Lower leg skin (tissue), 4 donors: ENCODE results near the gene CCL17. TPM values are rescaled to one million over a fixed set of nuclear protein-coding genes. Genes with fewer than 3 reads are reported as not detected.

Source experiments
- DNase-seq, 2 donors: peaks; one replicate each; pipeline ENCODE4 v3.0.0-alpha.2; 2019; ENCODE audit warnings: low spot score in 2 of 2
- H3K4me3 ChIP-seq: fragments of 200-600 bp; sonication (generic); 2 replicates; pipeline ENCODE4 v1.5.1; 2017; ENCODE audit warnings: mild to moderate bottlenecking, low read depth; ENCODE audit not compliant: poor library complexity, severe bottlenecking
- CTCF ChIP-seq, 3 donors: fragments of 450-650 bp; IDR thresholded peaks; one replicate each; pipeline ENCODE4 v1.5.1; 2016; ENCODE audit warnings: antibody characterized with exemption in 3 of 3, mild to moderate bottlenecking in 3 of 3, moderate library complexity in 2 of 3
- POLR2A ChIP-seq, 2 donors: fragments of 450-650 bp; IDR thresholded peaks; one replicate each; pipeline ENCODE4 v1.6.1; 2016 to 2017; ENCODE audit warnings: antibody characterized with exemption in 2 of 2, mild to moderate bottlenecking in 1 of 2, moderate library complexity in 1 of 2
- WGBS, 2 donors: methylation state at CpG; one replicate each; pipeline ENCODE4 v1.1.5; 2018; 5-methylcytosine and 5-hydroxymethylcytosine counted together
- intact Hi-C: fragments of 100-400 bp; cut with DNase I; formaldehyde crosslinking; loops from one replicate; pipeline ENCODE4 v1.15.0; 2023; ENCODE audit warnings: low total_unique reads
- total RNA-seq, 4 donors: library from RNA; depleted of rRNA; stranded (reverse); fragments of >200 nt; gene quantifications; one replicate each; pipeline ENCODE4 v1.1.0, GENCODE V29; 2016

Gene CCL17
- total RNA-seq, 4 donors from 2014 or later = 1.1 TPM; not detected in 3

GRCh38 chr16:57427307-57427706 lies 22.7 kb downstream of the CCL17 start:
- intact Hi-C loops = loop anchor here (10.0 kb wide), 1 partner anchor 343 kb away; no protein-coding TSS in a partner anchor
- WGBS, 2 donors = 78 to 84% methylated on average over 8 of the region's 8 CpGs
- DNase-seq = no peak
- H3K4me3 ChIP-seq = no peak overlapping the region
- TF ChIP-seq POLR2A (IDR thresholded peaks at IDR 0.05) = no peak

- no peak for DNase-seq
- no peak overlapping the region for H3K4me3 ChIP-seq
- TF ChIP-seq POLR2A (IDR thresholded peaks at IDR 0.05) (no peak), CTCF (IDR thresholded peaks at IDR 0.05) (no peak)
- intact Hi-C loops = loop anchor here (10.0 kb wide), 1 partner anchor 343 kb away; no protein-coding TSS in a partner anchor
These were observed 23.3 kb downstream of the CCL17 start for GRCh38 chr16:57427824-57428223.

- no peak overlapping the region for H3K4me3 ChIP-seq
- DNase-seq = no peak
- 45 to 64% methylated on average over 5 of the region's 5 CpGs for WGBS, 2 donors
- intact Hi-C loops = no loop called here
- no peak for TF ChIP-seq CTCF (IDR thresholded peaks at IDR 0.05)
- no peak for TF ChIP-seq POLR2A (IDR thresholded peaks at IDR 0.05)
These were observed 26.4 kb downstream of the CCL17 start for GRCh38 chr16:57430955-57431354.

- no peak for DNase-seq
- TF ChIP-seq POLR2A (IDR thresholded peaks at IDR 0.05) (no peak), CTCF (IDR thresholded peaks at IDR 0.05) (no peak)
- no peak overlapping the region for H3K4me3 ChIP-seq
- 80 to 84% methylated on average over 2 of the region's 2 CpGs for WGBS, 2 donors
- intact Hi-C loops = no loop called here
These were observed 27.9 kb downstream of the CCL17 start for GRCh38 chr16:57432505-57432904.

GRCh38 chr16:57432989-57433388 lies 28.4 kb downstream of the CCL17 start:
- intact Hi-C loops = no loop called here
- TF ChIP-seq CTCF (IDR thresholded peaks at IDR 0.05) = no peak
- TF ChIP-seq POLR2A (IDR thresholded peaks at IDR 0.05) = no peak
- WGBS, 2 donors = 93 to 95% methylated on average over 3 of the region's 3 CpGs
- no peak for DNase-seq
- H3K4me3 ChIP-seq = no peak overlapping the region

GRCh38 chr16:57434003-57434402 lies 29.4 kb downstream of the CCL17 start:
- WGBS, 2 donors = 90 to 95% methylated on average over 2 of the region's 2 CpGs
- no peak for DNase-seq
- TF ChIP-seq POLR2A (IDR thresholded peaks at IDR 0.05) = no peak
- no peak for TF ChIP-seq CTCF (IDR thresholded peaks at IDR 0.05)
- no peak overlapping the region for H3K4me3 ChIP-seq
- intact Hi-C loops = no loop called here
